ENCODE data around the gene TRAK1. TPM values are rescaled to one million over a fixed set of nuclear protein-coding genes. Genes with fewer than 3 reads are reported as not detected.

TRAK1 gene
- total RNA-seq, 1 experiment from 2014 or later: 41.0 TPM

DNA sequence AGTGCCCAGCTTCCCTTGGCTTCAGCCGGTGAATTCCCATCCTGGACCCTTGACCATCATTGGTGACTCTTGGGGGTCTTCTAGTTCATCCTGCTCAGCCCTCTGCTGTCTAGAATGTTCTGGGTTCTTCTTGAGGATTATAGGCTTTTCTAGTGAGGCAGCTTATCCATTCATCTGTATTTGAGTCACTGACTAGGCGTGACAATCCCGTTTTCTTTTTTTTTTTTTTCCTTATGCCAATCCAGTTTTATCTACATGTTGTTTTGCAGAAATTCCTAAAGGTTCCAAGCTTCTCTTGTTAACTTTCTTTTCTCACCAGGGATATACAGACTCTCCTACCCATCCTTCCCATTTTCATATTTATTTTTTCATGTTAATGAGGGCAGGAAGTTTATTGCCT is 6.6 kb upstream of the TRAK1 start:
- TF ChIP-seq, protein P1, sequence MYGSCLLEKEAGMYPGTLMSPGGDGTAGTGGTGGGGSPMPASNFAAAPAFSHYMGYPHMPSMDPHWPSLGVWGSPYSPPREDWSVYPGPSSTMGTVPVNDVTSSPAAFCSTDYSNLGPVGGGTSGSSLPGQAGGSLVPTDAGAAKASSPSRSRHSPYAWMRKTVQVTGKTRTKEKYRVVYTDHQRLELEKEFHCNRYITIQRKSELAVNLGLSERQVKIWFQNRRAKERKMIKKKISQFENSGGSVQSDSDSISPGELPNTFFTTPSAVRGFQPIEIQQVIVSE (CRISPR knock-in tag; IDR thresholded peaks at IDR 0.05; ENCODE audit: borderline replicate concordance): no peak
- no peak for TF ChIP-seq ZNF416 (CRISPR knock-in tag; IDR thresholded peaks at IDR 0.05)
- no peak for TF ChIP-seq IRF2 (CRISPR knock-in tag; IDR thresholded peaks at IDR 0.05; ENCODE audit: borderline replicate concordance, low read depth)
- TF ChIP-seq TEAD1 (CRISPR knock-in tag; IDR thresholded peaks at IDR 0.05): no peak
- TF ChIP-seq, protein P2, sequence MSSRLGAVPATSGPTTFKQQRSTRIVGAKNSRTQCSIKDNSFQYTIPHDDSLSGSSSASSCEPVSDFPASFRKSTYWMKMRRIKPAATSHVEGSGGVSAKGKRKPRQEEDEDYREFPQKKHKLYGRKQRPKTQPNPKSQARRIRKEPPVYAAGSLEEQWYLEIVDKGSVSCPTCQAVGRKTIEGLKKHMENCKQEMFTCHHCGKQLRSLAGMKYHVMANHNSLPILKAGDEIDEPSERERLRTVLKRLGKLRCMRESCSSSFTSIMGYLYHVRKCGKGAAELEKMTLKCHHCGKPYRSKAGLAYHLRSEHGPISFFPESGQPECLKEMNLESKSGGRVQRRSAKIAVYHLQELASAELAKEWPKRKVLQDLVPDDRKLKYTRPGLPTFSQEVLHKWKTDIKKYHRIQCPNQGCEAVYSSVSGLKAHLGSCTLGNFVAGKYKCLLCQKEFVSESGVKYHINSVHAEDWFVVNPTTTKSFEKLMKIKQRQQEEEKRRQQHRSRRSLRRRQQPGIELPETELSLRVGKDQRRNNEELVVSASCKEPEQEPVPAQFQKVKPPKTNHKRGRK (CRISPR knock-in tag; IDR thresholded peaks at IDR 0.05; ENCODE audit: borderline replicate concordance): no peak
- TF ChIP-seq, protein P3, sequence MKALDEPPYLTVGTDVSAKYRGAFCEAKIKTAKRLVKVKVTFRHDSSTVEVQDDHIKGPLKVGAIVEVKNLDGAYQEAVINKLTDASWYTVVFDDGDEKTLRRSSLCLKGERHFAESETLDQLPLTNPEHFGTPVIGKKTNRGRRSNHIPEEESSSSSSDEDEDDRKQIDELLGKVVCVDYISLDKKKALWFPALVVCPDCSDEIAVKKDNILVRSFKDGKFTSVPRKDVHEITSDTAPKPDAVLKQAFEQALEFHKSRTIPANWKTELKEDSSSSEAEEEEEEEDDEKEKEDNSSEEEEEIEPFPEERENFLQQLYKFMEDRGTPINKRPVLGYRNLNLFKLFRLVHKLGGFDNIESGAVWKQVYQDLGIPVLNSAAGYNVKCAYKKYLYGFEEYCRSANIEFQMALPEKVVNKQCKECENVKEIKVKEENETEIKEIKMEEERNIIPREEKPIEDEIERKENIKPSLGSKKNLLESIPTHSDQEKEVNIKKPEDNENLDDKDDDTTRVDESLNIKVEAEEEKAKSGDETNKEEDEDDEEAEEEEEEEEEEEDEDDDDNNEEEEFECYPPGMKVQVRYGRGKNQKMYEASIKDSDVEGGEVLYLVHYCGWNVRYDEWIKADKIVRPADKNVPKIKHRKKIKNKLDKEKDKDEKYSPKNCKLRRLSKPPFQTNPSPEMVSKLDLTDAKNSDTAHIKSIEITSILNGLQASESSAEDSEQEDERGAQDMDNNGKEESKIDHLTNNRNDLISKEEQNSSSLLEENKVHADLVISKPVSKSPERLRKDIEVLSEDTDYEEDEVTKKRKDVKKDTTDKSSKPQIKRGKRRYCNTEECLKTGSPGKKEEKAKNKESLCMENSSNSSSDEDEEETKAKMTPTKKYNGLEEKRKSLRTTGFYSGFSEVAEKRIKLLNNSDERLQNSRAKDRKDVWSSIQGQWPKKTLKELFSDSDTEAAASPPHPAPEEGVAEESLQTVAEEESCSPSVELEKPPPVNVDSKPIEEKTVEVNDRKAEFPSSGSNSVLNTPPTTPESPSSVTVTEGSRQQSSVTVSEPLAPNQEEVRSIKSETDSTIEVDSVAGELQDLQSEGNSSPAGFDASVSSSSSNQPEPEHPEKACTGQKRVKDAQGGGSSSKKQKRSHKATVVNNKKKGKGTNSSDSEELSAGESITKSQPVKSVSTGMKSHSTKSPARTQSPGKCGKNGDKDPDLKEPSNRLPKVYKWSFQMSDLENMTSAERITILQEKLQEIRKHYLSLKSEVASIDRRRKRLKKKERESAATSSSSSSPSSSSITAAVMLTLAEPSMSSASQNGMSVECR (CRISPR knock-in tag; IDR thresholded peaks at IDR 0.05; ENCODE audit: borderline replicate concordance): no peak
- no peak for TF ChIP-seq CREB1 (CRISPR knock-in tag; IDR thresholded peaks at IDR 0.05)
- no peak for TF ChIP-seq GTF2I (CRISPR knock-in tag; conservative IDR thresholded peaks at IDR 0.05)
- TF ChIP-seq TP53 (CRISPR knock-in tag; IDR thresholded peaks at IDR 0.05): no peak
- no peak for TF ChIP-seq HMGA2 (CRISPR knock-in tag; IDR thresholded peaks at IDR 0.05)
- TF ChIP-seq, protein P4, sequence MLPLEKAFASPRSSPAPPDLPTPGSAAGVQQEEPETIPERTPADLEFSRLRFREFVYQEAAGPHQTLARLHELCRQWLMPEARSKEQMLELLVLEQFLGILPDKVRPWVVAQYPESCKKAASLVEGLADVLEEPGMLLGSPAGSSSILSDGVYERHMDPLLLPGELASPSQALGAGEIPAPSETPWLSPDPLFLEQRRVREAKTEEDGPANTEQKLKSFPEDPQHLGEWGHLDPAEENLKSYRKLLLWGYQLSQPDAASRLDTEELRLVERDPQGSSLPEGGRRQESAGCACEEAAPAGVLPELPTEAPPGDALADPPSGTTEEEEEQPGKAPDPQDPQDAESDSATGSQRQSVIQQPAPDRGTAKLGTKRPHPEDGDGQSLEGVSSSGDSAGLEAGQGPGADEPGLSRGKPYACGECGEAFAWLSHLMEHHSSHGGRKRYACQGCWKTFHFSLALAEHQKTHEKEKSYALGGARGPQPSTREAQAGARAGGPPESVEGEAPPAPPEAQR (CRISPR knock-in tag; IDR thresholded peaks at IDR 0.05): no peak
- TF ChIP-seq GRHL2 (CRISPR knock-in tag; IDR thresholded peaks at IDR 0.05; ENCODE audit: insufficient replicate concordance, severe bottlenecking): no peak
- TF ChIP-seq ZNF138 (CRISPR knock-in tag; conservative IDR thresholded peaks at IDR 0.05): no peak
- TF ChIP-seq, protein P5, sequence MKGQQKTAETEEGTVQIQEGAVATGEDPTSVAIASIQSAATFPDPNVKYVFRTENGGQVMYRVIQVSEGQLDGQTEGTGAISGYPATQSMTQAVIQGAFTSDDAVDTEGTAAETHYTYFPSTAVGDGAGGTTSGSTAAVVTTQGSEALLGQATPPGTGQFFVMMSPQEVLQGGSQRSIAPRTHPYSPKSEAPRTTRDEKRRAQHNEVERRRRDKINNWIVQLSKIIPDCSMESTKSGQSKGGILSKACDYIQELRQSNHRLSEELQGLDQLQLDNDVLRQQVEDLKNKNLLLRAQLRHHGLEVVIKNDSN (CRISPR knock-in tag; IDR thresholded peaks at IDR 0.05): no peak
- TF ChIP-seq, protein P6, sequence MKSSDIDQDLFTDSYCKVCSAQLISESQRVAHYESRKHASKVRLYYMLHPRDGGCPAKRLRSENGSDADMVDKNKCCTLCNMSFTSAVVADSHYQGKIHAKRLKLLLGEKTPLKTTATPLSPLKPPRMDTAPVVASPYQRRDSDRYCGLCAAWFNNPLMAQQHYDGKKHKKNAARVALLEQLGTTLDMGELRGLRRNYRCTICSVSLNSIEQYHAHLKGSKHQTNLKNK (CRISPR knock-in tag; IDR thresholded peaks at IDR 0.05): no peak
- TF ChIP-seq, protein P7, sequence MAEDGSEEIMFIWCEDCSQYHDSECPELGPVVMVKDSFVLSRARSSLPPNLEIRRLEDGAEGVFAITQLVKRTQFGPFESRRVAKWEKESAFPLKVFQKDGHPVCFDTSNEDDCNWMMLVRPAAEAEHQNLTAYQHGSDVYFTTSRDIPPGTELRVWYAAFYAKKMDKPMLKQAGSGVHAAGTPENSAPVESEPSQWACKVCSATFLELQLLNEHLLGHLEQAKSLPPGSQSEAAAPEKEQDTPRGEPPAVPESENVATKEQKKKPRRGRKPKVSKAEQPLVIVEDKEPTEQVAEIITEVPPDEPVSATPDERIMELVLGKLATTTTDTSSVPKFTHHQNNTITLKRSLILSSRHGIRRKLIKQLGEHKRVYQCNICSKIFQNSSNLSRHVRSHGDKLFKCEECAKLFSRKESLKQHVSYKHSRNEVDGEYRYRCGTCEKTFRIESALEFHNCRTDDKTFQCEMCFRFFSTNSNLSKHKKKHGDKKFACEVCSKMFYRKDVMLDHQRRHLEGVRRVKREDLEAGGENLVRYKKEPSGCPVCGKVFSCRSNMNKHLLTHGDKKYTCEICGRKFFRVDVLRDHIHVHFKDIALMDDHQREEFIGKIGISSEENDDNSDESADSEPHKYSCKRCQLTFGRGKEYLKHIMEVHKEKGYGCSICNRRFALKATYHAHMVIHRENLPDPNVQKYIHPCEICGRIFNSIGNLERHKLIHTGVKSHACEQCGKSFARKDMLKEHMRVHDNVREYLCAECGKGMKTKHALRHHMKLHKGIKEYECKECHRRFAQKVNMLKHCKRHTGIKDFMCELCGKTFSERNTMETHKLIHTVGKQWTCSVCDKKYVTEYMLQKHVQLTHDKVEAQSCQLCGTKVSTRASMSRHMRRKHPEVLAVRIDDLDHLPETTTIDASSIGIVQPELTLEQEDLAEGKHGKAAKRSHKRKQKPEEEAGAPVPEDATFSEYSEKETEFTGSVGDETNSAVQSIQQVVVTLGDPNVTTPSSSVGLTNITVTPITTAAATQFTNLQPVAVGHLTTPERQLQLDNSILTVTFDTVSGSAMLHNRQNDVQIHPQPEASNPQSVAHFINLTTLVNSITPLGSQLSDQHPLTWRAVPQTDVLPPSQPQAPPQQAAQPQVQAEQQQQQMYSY (CRISPR knock-in tag; IDR thresholded peaks at IDR 0.05): no peak
- no peak overlapping the region for H3K27ac Mint-ChIP-seq
- H3K36me3 Mint-ChIP-seq: peaks cover under 1% of the 10 kb centered on the region
- H3K9me3 Mint-ChIP-seq: no peaks in the 10 kb centered on the region
- no peaks in the 10 kb centered on the region for H3K27me3 Mint-ChIP-seq (ENCODE audit: low read depth)
- ATAC-seq (no peak), DNase-seq (ENCODE audit: low spot score) (no peak)
- peaks cover 17% of the 10 kb centered on the region for H3K4me1 Mint-ChIP-seq
- POLR2A ChIA-PET: interaction anchor here (0.6 kb wide), 1 partner anchor 58 kb away, joined by 3 read pairs; no protein-coding TSS in a partner anchor
- no peak overlapping the region for H3K4me3 Mint-ChIP-seq
- CTCF ChIA-PET: no interaction called here
